ENCODE measurements around the gene COLEC12.
"Not testable (repeated sequence)": the region's sequence is repeated elsewhere in the genome, so short reads cannot be mapped to it uniquely, and the experiment has no call there.

The COLEC12 gene

GRCh38 chr18:415617-416612 is 84.6 kb downstream of the COLEC12 start:
- in situ Hi-C loops (cut with MboI; ENCODE audit: low sequenced_read_pairs) = no loop called here

GRCh38 chr18:415047-415446 is 85.5 kb downstream of the COLEC12 start:
- in situ Hi-C loops (cut with MboI; ENCODE audit: low sequenced_read_pairs) = no loop called here

GRCh38 chr18:413233-413632 is 87.3 kb downstream of the COLEC12 start:
- in situ Hi-C loops (cut with MboI; ENCODE audit: low sequenced_read_pairs) = no loop called here

GRCh38 chr18:410047-410455 is 90.5 kb downstream of the COLEC12 start:
- in situ Hi-C loops (cut with MboI; ENCODE audit: low sequenced_read_pairs) = no loop called here

GRCh38 chr18:408367-408766 is 92.1 kb downstream of the COLEC12 start:
- in situ Hi-C loops (cut with MboI; ENCODE audit: low sequenced_read_pairs) = no loop called here

GRCh38 chr18:407626-408224 is 92.8 kb downstream of the COLEC12 start:
- in situ Hi-C loops (cut with MboI; ENCODE audit: low sequenced_read_pairs) = no loop called here

GRCh38 chr18:407191-407590 is 93.3 kb downstream of the COLEC12 start:
- in situ Hi-C loops (cut with MboI; ENCODE audit: low sequenced_read_pairs) = no loop called here

GRCh38 chr18:406677-407076 is 93.8 kb downstream of the COLEC12 start:
- in situ Hi-C loops (cut with MboI; ENCODE audit: low sequenced_read_pairs) = no loop called here

- in situ Hi-C loops (cut with MboI; ENCODE audit: low sequenced_read_pairs) = not testable (repeated sequence)
These were observed 95.5 kb downstream of the COLEC12 start for GRCh38 chr18:405006-405405.

- in situ Hi-C loops (cut with MboI; ENCODE audit: low sequenced_read_pairs) = no loop called here
These were observed 96.4 kb downstream of the COLEC12 start for GRCh38 chr18:404061-404636.

- in situ Hi-C loops (cut with MboI; ENCODE audit: low sequenced_read_pairs) = no loop called here
These were observed 98.4 kb downstream of the COLEC12 start for GRCh38 chr18:402129-402528.

- in situ Hi-C loops (cut with MboI; ENCODE audit: low sequenced_read_pairs) = no loop called here
These were observed 100.0 kb downstream of the COLEC12 start for GRCh38 chr18:400456-400855.

GRCh38 chr18:399631-400135 is 100.8 kb downstream of the COLEC12 start:
- in situ Hi-C loops (cut with MboI; ENCODE audit: low sequenced_read_pairs) = no loop called here

- in situ Hi-C loops (cut with MboI; ENCODE audit: low sequenced_read_pairs) = no loop called here
These were observed 101.4 kb downstream of the COLEC12 start for GRCh38 chr18:398935-399630.

GRCh38 chr18:396556-396955 is 103.9 kb downstream of the COLEC12 start:
- in situ Hi-C loops (cut with MboI; ENCODE audit: low sequenced_read_pairs) = no loop called here

GRCh38 chr18:396251-396555 is 104.3 kb downstream of the COLEC12 start:
- in situ Hi-C loops (cut with MboI; ENCODE audit: low sequenced_read_pairs) = no loop called here

GRCh38 chr18:395456-396250 is 104.8 kb downstream of the COLEC12 start:
- in situ Hi-C loops (cut with MboI; ENCODE audit: low sequenced_read_pairs) = no loop called here

GRCh38 chr18:394987-395362 is 105.5 kb downstream of the COLEC12 start:
- in situ Hi-C loops (cut with MboI; ENCODE audit: low sequenced_read_pairs) = no loop called here

GRCh38 chr18:394262-394986 is 106.1 kb downstream of the COLEC12 start:
- in situ Hi-C loops (cut with MboI; ENCODE audit: low sequenced_read_pairs) = no loop called here

GRCh38 chr18:393574-393957 is 106.9 kb downstream of the COLEC12 start:
- in situ Hi-C loops (cut with MboI; ENCODE audit: low sequenced_read_pairs) = no loop called here
